Measurements from ENCODE around the gene SPESP1. TPM values are rescaled to one million over a fixed set of nuclear protein-coding genes. Genes with fewer than 3 reads are reported as not detected.

SPESP1 gene
- polyA plus RNA-seq, 1 donor from 2014 or later, result not detected

- H3K9me3 ChIP-seq (ENCODE audit: low read length), result no peaks in the 10 kb centered on the region
- no peaks in the 10 kb centered on the region for H3K27me3 ChIP-seq (ENCODE audit: insufficient read depth, low read depth, low read length)
- H3K36me3 ChIP-seq (ENCODE audit: insufficient read depth, low read length), result no peaks in the 10 kb centered on the region
- no peak overlapping the region for H3K27ac ChIP-seq (ENCODE audit: low read length)
- H3F3A ChIP-seq (ENCODE audit: insufficient read depth, low read length, poor library complexity, severe bottlenecking), result no peaks in the 10 kb centered on the region
- H4K20me1 ChIP-seq (ENCODE audit: insufficient read depth), result no peaks in the 10 kb centered on the region
- H3K4me3 ChIP-seq (ENCODE audit: low read length), result no peak overlapping the region
- H2AFZ ChIP-seq (ENCODE audit: low read depth, low read length), result no peak overlapping the region
- H3K9ac ChIP-seq (ENCODE audit: low read length), result no peak overlapping the region
- H3K4me2 ChIP-seq (ENCODE audit: low read length), result no peak overlapping the region
- H3K79me2 ChIP-seq (replicated peaks; ENCODE audit: insufficient read depth, low read length), result no peaks in the 10 kb centered on the region
- TF ChIP-seq TAF1 (IDR thresholded peaks at IDR 0.05; ENCODE audit: low read depth), result no peak
- no peak for TF ChIP-seq RAD21 (conservative IDR thresholded peaks at IDR 0.05)
- TF ChIP-seq, protein P1, sequence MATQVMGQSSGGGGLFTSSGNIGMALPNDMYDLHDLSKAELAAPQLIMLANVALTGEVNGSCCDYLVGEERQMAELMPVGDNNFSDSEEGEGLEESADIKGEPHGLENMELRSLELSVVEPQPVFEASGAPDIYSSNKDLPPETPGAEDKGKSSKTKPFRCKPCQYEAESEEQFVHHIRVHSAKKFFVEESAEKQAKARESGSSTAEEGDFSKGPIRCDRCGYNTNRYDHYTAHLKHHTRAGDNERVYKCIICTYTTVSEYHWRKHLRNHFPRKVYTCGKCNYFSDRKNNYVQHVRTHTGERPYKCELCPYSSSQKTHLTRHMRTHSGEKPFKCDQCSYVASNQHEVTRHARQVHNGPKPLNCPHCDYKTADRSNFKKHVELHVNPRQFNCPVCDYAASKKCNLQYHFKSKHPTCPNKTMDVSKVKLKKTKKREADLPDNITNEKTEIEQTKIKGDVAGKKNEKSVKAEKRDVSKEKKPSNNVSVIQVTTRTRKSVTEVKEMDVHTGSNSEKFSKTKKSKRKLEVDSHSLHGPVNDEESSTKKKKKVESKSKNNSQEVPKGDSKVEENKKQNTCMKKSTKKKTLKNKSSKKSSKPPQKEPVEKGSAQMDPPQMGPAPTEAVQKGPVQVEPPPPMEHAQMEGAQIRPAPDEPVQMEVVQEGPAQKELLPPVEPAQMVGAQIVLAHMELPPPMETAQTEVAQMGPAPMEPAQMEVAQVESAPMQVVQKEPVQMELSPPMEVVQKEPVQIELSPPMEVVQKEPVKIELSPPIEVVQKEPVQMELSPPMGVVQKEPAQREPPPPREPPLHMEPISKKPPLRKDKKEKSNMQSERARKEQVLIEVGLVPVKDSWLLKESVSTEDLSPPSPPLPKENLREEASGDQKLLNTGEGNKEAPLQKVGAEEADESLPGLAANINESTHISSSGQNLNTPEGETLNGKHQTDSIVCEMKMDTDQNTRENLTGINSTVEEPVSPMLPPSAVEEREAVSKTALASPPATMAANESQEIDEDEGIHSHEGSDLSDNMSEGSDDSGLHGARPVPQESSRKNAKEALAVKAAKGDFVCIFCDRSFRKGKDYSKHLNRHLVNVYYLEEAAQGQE (IDR thresholded peaks at IDR 0.05; ENCODE audit: borderline replicate concordance), result no peak
- TF ChIP-seq, protein P2, sequence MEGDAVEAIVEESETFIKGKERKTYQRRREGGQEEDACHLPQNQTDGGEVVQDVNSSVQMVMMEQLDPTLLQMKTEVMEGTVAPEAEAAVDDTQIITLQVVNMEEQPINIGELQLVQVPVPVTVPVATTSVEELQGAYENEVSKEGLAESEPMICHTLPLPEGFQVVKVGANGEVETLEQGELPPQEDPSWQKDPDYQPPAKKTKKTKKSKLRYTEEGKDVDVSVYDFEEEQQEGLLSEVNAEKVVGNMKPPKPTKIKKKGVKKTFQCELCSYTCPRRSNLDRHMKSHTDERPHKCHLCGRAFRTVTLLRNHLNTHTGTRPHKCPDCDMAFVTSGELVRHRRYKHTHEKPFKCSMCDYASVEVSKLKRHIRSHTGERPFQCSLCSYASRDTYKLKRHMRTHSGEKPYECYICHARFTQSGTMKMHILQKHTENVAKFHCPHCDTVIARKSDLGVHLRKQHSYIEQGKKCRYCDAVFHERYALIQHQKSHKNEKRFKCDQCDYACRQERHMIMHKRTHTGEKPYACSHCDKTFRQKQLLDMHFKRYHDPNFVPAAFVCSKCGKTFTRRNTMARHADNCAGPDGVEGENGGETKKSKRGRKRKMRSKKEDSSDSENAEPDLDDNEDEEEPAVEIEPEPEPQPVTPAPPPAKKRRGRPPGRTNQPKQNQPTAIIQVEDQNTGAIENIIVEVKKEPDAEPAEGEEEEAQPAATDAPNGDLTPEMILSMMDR (IDR thresholded peaks at IDR 0.05; ENCODE audit: poor library complexity, severe bottlenecking), result no peak
- no peak for TF ChIP-seq MXI1 (conservative IDR thresholded peaks at IDR 0.05; ENCODE audit: poor library complexity, severe bottlenecking)
- TF ChIP-seq EZH2 (IDR thresholded peaks at IDR 0.05; ENCODE audit: borderline replicate concordance, insufficient read depth, low read length, poor library complexity, severe bottlenecking), result no peak
- no peak for TF ChIP-seq POLR2AphosphoS5 (IDR thresholded peaks at IDR 0.05)
- no peak for TF ChIP-seq EP300 (conservative IDR thresholded peaks at IDR 0.05; ENCODE audit: poor library complexity, severe bottlenecking)
- TF ChIP-seq SMC3 (conservative IDR thresholded peaks at IDR 0.05; ENCODE audit: poor library complexity), result no peak
- H3K9me2 ChIP-seq (ENCODE audit: insufficient read depth, low read length), result no peaks in the 10 kb centered on the region
Observed at GRCh38 chr15:68984586-68984985, 54.3 kb downstream of the SPESP1 start.

DNA sequence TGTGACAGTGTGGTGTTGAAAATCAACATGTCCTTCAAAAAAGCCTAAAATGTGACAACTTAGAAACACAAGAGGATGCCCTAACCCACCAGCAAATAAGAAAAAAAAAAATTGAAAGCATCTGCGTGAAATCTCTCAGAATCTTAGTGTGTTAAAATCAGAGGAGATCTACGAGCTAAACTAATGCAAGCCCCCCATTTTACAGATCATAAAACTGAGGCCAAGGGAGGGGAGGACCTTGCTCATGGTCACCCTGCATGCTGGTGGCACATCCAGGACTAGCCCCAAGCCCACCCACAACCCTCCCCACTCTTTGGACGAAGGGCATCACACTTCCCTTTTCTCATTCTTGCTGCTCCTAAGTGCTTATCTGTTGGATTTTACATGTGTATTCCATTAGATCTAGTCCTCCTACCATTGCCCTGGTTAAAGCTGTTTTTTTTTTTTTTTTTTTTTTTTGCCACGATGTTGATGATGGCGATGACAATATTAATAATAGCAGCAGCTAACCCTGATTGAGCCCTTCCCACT lies 55.1 kb downstream of the SPESP1 start:
- Histone ChIP-seq H3K4me3 (ENCODE audit: low read length) (no peak overlapping the region), H3K9me3 (ENCODE audit: low read length) (no peaks in the 10 kb centered on the region), H3K79me2 (replicated peaks; ENCODE audit: insufficient read depth, low read length) (no peaks in the 10 kb centered on the region), H3K36me3 (ENCODE audit: insufficient read depth, low read length) (no peaks in the 10 kb centered on the region), H3K27me3 (ENCODE audit: insufficient read depth, low read depth, low read length) (no peaks in the 10 kb centered on the region), H3F3A (ENCODE audit: insufficient read depth, low read length, poor library complexity, severe bottlenecking) (no peaks in the 10 kb centered on the region), H3K9ac (ENCODE audit: low read length) (no peak overlapping the region), H4K20me1 (ENCODE audit: insufficient read depth) (no peaks in the 10 kb centered on the region), H3K4me2 (ENCODE audit: low read length) (no peak overlapping the region), H3K27ac (ENCODE audit: low read length) (no peak overlapping the region), H3K9me2 (ENCODE audit: insufficient read depth, low read length) (no peaks in the 10 kb centered on the region), H2AFZ (ENCODE audit: low read depth, low read length) (no peak overlapping the region)
- TF ChIP-seq EP300 (conservative IDR thresholded peaks at IDR 0.05; ENCODE audit: poor library complexity, severe bottlenecking), result no peak
- TF ChIP-seq, protein P1 (IDR thresholded peaks at IDR 0.05; ENCODE audit: borderline replicate concordance), result no peak
- TF ChIP-seq SMC3 (conservative IDR thresholded peaks at IDR 0.05; ENCODE audit: poor library complexity), result no peak
- TF ChIP-seq TAF1 (IDR thresholded peaks at IDR 0.05; ENCODE audit: low read depth), result no peak
- TF ChIP-seq, protein P2 (IDR thresholded peaks at IDR 0.05; ENCODE audit: poor library complexity, severe bottlenecking), result no peak
- TF ChIP-seq EZH2 (IDR thresholded peaks at IDR 0.05; ENCODE audit: borderline replicate concordance, insufficient read depth, low read length, poor library complexity, severe bottlenecking), result no peak
- no peak for TF ChIP-seq MXI1 (conservative IDR thresholded peaks at IDR 0.05; ENCODE audit: poor library complexity, severe bottlenecking)
- no peak for TF ChIP-seq POLR2AphosphoS5 (IDR thresholded peaks at IDR 0.05)
- no peak for TF ChIP-seq RAD21 (conservative IDR thresholded peaks at IDR 0.05)

Measured in neural cell (in vitro differentiated cells).